ENCODE results near the gene CPLANE2.
"Not testable (repeated sequence)": the region's sequence is repeated elsewhere in the genome, so short reads cannot be mapped to it uniquely, and the experiment has no call there.

CPLANE2 gene

DNA sequence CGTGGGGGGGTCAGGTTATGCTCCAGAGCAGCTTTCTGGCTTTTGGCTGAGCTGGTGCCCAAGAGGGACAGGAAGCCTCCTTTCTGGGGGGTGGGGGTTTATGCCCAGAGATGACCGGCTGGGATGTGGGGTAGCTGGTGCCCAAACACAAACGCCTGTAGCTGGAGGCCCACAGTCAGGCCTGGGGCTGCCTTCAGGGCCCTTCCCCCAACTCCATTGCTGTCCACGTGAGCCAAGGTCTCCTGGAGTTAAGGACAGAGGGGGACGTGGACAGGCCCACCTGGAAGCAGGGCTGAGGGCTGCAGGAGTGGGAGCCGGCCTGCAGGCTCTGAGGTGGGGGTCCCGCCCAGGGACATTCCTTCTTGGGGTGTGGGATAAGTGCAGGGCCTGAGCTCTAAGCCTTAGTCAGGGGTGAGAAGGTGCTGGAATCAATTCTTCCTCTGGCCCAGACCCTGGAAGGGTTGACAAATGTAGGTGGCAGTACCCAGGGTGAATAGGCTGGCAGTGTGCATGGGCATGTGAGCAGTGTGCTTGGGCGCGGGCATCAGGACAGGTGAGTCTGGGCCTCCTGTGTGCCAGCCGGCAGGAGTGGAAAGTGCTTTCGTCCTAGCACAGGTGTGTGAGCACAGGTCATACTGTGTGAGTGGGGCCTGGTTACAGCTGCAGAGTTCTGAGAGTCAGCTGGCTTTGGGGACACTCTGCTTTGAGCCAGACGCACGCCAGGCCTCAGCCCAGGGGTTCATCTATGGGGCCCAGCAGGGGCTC lies 6.8 kb downstream of the CPLANE2 start:
- no peak for DNase-seq

DNA sequence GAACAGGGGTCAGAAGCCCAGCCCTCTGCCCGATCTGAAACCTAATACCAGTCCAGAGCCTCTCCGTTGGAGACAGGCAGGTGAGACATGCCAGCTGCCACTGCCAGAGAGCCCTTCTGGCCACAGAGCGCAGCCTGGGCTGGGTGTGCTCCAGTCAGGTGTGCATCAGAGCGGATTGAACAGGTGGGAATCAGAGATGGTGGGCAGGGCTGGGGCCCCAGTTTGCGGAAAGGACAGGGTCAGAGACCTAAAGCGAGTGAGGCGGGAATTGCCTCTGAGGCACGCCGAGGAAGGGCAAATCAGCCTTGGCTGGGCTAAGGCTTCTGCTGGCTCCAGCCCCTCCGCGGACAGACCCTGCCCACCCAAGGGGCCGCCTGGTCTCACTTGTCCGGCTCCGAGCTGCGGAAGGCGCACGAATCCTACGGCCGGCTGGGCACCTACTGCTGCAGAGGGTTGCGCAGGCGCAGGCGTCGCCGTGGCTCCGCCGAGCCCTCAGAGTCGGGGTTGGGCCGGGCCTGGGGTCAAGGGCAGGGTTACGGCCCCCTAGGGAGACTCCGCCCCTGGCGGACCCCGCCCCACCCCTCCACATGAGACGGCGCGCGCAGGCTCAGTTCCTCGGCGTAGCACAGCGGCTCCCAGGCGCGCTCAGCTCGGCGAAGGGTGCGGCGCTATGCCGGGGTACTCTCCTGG lies 10.3 kb downstream of the CPLANE2 start:
- no peak for DNase-seq

DNA sequence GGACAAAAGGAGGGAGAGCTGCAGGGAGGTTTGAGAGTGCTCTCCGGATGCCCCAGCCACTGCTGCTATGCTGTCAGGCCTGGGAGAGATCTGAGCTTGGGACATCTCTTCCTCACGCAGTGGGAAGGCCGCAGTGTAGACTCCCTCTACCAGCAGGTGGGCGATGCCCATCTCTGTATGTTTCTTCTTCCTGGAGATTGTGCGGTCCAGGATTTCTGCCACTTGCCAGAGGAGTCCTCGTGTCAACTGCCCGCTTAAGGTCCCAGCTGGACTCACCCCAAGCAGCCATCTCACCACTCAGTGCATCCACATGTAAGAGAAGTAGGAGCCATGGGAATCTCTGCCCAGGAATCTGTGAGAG lies 10.9 kb downstream of the CPLANE2 start:
- DNase-seq, result no peak

DNA sequence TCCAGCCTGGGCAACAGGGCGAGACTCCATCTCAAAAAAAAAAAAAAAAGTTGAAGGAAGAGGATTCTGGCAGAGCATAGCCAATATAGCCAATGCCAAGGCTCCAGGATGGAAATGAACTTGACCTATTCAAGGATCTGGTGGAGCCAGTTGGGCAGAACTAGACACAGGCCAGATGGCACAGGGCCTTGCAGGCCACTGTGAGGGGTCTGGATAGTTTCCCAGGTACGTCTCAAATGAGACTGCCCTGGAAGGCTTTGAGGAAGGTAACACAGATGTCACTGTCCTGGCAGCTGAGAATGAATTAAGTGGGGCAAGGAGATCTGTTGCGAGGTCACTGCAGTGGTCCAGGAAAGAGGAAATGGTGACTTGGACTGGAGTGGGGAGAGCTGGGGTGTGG lies 12.5 kb downstream of the CPLANE2 start:
- DNase-seq, result no peak

DNA sequence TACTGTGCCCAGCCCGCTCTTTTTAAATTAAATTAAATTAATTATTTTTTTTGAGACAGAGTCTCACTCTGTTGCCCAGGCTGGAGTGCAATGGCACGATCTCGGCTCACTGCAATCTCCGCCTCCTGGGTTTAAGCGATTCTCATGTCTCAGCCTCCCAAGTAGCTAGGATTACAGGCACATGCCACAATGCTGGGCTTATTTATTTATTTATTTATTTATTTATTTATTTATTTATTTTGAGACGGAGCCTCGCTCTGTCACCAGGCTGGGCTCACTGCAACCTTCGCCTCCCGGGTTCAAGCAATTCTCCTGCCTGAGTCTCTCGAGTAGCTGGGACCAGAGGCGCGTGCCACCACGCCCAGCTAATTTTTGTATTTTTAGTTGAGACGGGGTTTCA lies 14.3 kb downstream of the CPLANE2 start:
- not testable (repeated sequence) for DNase-seq

DNA sequence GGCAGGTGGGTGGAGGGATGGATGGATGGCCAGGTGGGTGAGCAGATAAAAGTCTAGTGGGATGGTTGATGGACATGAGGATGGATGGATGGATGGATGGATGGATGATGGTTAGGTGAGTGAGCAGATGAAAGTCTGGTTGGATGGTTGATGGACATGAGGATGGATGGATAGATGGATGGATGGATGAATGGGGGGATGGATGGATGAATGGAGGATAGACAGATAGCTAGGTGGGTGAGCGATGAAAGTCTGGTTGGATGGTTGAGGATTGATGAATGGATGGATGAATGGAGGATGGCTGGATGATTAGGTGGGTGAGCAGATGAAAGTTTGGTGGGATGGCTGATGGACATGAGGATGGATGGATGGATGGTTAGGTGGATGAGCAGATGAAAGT lies 15.5 kb downstream of the CPLANE2 start:
- no peak for DNase-seq

DNA sequence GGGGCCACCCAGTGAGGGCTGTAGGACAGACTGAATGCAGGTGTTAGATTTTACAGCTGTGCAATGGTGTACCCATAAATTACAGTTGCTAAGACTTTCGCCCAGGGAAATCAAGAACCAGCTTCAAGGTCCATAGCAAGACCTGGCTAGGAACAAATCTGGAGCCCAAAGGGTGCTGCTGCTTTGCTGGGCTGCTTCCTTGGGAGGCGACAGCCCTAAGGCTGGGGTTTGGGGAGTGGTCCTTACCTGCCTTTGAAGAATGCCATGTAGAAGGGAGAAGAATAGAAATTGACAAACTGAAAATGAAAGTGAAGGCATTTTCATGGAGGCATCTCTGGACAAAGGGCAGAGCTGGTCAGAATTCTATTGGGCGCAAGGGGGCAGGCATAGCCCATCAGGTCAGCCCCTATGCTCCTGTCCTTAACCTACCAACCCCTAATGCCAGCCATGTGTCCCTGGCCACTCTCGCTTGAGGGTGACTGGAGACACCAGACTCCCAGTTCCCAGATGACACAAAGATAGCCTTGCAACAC lies 16.9 kb downstream of the CPLANE2 start:
- DNase-seq, result no peak

DNA sequence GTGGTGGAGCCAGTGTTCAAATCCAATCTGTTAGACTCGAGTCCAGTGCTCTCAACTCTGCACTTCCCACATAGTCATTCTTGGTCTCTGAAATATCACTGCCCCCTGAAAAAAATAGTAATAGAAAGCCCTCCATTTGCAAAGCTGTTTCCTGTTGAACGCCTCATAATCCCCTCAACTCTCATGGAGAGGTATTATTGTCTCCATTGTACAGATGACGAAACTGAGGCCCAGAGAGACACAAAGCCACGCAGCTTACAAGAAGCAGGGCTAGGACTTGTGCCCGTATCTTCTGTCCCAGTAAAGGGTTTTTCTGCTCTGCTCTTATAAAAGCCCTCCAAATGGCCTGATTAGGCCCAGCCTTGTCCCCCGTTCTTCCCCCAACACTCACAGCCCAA lies 18.3 kb downstream of the CPLANE2 start:
- DNase-seq, result no peak

DNA sequence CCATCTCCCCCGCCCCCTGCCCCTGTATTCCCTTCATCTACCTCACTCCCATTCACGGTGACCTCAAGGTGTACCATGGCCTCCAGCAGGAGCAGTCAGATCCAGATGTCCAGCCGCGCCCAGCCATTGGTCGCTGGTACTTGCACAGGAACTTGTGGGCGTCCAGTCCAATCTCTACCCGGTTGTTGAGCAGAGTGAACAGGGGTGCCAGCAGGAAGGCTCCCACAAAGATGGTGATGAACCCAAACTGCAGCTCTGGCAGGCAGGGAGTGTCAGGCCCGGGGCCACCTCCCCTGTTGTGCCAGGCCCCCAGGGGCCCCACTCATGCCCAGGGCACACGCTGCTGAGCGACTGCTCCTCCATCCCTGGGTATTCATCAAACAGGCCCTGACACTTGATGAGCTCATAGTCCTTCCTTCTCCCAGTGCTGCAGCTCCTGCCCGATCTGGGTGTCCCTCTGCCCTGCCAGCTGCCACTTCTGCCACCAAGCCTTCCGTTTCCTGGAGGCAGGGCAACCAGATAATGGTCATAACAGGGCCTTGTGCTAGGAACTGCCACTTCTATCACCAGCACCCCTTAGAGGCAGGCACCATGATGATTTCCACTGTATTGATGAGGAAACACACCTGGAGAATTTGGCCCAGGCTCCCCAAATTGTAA lies 18.8 kb downstream of the CPLANE2 start:
- no peak for DNase-seq

DNA sequence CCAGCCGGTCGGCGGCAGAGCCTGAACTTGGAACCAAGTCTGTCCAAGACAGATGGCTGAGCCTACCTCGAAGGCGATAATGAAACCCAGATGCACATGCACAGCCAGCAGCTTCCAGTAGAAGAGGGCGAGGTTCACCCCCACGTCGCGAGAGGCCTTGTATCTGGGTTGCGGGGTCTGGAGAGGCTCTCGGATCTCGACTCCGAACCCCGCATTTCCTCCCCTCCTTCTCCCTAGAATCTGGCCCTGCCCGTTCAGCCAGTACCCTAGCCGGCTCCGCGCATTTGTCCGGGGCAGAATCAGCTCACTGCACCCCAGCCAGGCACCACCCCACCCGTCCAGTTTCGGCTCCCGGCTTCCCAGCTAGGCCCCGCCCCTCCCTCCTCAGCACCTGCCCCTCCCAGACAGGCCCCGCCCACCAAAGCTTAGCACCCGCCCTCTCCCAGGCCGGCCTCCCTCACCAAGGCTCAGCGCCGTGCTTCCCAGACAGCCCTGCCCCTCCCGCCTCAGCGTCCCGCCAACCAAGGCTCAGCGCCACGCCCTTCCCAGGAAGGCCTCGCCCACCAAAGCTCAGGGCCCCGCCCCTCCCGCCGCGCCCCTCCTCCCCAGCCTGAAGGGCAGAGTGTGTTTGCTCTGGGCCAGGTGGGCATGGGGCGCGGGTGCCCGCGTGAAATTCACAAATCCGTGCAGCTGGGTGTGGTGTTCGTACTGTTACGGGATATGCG lies 19.8 kb downstream of the CPLANE2 start:
- peak; percentile 97 for DNase-seq

DNA sequence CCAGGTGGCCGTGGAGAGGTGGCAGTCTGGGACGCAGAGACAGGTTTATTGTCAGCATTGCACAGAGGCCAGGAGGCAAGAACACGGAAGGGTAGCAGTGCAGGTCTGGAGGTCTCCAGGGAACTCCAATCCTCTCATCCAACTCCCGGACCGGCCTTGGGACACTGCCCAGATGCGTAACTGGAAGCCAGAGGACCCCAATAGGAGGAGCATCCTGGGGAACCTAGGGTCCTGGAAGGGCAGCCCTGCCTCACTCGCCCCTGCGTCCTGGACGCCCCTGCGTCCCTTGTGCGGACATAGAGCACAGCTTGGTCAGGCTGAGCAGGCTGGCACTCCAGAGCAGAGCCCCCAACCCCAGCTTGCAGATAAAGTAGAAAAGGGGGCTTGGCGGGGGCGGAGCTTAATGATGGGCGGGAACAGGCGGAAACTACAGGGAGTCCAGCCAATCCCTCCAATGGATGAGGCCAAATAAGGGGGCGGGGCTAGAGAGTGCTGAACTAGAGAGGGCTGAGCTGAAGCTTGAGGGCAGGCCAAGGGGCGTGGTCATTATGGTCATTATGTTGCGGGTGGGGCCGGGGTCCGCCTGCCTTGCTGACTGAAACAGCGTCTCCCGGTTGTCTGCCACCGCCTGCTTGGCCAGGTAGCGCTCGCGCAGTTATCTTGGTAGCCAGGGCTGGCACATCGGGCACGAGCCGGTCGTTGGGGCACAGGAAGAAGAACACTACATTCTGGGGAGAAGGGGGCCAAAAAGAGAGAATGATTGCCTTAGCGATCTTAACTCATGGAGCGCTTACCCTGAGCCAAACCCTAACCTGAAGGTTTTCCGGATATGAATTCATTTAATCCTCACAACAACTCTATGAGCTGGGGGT lies 20.9 kb downstream of the CPLANE2 start:
- peak; percentile 82 for DNase-seq

DNA sequence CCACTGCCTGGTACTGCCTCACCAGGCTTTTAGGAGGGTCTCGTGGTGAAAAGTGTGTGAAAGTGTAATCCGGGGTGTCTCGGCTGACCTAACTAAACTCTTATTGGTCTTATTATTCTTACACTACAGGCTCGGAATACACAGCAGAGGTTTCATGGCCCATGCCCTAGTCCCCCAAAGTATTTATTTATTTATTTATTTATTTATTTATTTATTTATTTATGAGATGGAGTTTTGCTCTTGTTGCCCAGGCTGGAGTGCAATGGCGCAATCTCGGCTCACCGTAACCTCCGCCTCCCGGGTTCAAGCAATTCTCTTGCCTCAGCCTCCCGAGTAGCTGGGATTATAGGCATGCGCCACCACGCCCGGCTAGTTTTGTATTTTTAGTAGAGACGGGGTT lies 21.7 kb downstream of the CPLANE2 start:
- DNase-seq, result not testable (repeated sequence)

DNA sequence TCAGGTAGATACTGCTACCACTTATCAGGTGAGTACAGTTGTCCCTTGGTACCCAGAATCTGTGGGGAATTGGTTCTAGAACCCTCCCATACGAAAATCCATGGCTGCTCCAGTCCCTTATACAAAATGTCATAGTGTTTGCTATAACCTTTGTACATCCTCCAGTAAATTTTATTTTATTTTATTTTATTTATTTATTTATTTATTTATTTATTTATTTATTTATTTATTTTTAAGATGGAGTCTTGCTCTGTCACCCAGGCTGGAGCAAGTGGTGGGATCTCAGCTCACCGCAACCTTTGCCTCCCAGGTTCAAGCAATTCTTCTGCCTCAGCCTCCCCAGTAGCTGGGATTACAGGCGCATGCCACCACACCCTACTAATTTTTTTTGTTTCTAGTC lies 23.4 kb downstream of the CPLANE2 start:
- DNase-seq, result not testable (repeated sequence)

DNA sequence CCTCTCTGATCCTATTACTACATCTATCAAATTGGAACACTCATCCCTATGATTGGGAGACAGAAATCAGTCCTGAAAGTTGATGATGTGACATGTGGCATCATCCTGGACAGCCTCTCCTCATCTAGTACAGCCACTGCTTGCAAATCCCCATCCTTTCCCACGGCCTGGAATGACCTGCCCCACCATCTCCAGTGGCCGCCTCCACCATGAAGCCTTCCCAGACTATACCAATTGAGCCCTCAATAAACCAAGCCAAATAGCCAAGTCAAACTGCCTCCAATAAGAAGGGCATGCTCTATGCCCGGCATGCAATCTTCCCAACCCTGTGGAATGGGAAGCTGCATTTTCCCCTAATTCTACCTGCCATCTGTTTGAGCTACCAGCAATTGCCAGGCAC lies 24.0 kb downstream of the CPLANE2 start:
- no peak for DNase-seq

DNA sequence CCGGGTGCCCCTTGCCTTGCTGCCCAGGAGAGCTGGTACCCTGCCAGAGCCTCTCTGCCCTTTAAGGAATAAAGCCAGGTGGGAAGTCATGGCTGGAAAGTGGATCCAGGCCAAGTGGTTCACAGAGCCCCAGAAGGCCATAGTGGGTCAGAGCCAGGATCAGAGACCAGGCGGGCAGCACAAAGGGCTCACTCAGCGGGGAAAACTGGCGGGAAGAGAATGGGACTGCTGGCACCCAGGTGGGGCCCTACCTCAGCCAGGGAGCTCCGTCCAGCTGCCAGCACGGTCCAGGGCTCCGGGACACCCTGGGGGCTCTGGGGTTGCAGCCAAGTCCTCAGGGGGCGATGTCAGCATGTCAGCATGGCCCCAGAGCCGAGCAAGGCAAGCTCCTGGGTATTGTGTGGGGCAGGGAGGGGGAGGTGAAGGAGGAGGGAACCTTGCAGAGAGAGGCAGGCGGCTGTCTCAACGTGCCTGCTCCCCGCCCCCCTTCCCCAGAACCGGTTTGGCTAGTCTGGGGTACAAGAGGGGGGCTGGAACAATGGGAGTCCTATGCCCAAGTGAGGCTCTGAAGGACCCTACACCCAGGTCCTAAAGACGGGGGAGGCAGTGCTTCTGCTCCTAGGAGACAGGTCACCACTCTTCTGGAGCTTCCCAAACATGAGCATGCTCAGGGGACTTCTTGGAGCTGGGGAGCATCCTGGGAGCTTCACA lies 24.6 kb downstream of the CPLANE2 start, which contains the start of gene ARHGEF19:
ARHGEF19 (minus strand) TSS at position 402 of the 711 bp plus-strand sequence. CDS start 3,598 bp downstream, outside the sequence.
- no peak for DNase-seq

DNA sequence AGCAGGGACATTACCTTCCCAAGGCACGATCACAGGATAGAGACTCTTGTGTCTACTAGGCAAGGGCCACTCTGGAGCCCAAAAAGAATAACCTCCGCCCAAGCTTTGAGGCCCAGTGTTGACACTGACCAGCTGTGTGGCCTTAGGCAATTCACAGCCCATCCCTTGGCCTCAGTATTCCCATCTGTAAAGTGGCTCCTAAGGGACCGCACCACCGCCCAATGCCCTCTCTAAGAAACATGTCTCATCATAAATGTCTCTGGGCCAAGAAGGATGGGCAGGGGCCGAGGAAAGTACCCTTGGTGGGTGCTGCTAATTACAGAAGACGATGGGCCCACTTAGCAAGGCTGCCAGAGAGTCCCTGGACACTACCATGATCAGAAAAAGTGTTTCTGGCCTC lies 25.2 kb downstream of the CPLANE2 start:
- DNase-seq, result no peak

DNA sequence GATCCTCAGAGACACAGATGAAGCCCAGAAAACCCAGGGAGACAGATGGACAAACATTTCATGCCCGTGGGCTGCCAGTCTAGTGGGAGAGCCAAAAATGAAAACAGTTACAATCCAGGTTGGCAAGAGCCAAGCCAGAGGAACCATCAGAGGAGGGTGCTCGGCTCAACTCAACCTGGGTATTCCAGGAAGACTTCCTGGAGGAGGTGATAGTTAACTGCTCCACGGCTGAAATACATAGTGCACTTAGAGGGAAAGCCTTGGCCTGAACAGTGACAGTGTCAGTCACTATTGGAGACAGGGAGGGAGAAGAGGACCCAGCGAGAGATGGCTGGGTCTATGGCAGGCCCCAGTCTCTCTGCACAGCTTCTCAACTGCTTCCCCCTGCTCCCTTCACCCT lies 26.4 kb downstream of the CPLANE2 start:
- DNase-seq, result no peak

DNA sequence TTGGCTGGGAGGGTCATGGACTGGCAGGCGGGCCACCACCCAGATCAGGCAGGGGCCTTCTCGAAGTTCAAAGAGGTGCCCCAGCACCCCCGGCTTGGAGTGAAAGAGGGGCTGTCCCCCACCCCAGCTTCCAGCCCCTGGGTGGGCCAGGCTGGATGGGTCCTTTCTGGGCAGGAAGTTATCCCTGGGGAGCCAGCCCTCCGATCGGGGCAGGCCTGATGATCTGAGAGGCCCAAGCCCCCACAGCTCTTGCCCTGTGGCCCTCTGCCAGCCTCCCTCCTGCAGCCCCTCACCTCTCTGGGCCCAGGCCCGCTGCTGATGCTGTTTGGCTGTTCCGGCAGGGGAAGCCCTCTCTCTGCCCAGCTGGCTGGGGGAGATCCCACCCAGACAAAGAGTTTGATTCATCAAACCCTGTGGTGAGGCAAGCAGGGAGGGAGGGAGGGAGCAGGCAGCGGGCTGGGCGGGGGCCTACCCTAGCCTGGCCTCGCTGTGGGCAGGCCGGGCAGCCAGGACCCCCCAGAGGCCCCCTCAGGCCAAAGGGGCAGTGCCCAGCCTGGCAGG lies 27.1 kb downstream of the CPLANE2 start:
- DNase-seq, result no peak

DNA sequence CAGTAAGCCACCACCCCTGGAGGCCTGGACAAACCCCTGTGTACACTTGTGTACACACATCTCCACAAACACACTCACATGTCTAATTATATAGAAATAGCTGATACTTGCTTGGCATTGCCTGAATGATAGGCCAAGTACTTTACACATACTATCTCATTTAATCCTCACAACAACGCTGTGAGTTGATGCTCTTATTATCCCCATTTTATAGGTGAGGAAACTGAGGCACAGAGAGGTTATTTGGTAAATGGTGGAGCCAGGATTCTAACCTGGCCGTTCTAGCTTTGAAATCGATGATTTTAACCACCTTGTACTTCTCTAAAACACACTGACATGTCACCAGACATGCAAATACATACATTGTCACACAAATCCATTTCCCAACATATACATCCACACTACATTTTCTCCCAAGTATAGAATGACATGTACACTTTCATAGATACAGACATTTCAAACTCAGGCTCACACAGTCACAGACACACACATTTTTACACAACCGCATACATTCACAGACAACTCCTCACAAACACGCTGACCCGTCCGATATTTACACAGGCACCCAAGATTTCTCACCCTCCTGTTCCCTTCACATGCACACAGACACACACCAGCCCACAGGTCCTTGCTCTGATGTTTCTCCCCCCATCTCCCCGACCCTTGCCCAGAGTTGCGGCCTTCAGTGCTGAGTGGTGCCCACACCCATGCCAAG lies 27.7 kb downstream of the CPLANE2 start:
- no peak for DNase-seq

DNA sequence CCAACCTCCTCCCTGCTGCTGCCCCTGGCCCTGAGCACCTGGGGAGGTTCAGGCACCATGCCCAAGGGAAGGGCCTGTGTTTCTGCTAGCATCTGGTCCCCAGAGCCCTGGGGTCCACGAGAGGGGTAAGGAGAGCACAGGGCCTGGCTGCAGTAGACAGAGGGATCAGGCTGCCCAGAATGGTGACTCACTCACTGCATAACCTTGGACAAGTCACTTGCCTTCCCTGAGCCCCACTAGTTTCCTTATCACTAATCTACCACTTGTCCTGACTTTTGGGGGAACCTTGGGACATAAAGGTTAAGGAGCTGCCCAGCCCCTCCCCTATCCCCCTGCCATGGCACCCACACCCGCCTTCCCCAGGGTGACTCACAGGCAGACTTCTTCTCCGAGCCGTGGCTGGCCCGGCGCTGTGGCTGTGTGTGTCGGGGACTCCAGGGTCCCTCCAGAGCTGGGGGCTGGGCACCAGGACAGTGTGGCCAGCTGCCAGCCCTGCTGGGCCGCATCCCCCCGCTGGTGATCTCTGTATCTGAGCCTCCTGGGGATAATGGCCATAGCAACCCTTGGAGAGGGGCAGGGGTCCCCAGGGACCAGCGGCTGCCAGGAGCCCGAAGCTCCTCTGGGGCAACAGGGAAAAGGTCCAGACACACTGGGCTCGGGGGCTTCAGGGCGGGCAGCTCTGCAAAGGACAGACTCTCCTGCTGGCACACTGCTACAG lies 28.6 kb downstream of the CPLANE2 start:
- DNase-seq, result no peak

Data from CD4-positive, alpha-beta T cell treated with Interleukin-10 for 1 hour (primary cell).